SU-DHL-6 (cell line): ENCODE measurements around the gene TBC1D5.

Experiments
- H2AFZ ChIP-seq: fragments of 200-600 bp; sonication (generic); 2 replicates; pipeline ENCODE4 v1.6.1; 2014; ENCODE audit warnings: low read depth, mild to moderate bottlenecking, moderate library complexity, mixed read lengths, antibody characterized with exemption, low read length; ENCODE audit not compliant: severe bottlenecking
- H3F3A ChIP-seq: fragments of 200-600 bp; shearing (Covaris generic); 2 replicates; pipeline ENCODE4 v1.6.0; 2016; ENCODE audit warnings: antibody characterized with exemption, mild to moderate bottlenecking; ENCODE audit not compliant: insufficient read depth
- H3K27ac ChIP-seq: fragments of 200-600 bp; sonication (generic); 2 replicates; pipeline ENCODE4 v1.5.1; 2016; ENCODE audit warnings: low read depth, mild to moderate bottlenecking, low read length, moderate library complexity, mixed read lengths
- H3K27me3 ChIP-seq: fragments of 200-600 bp; sonication (generic), shearing (Covaris generic); 2 replicates; pipeline ENCODE4 v1.6.0; 2014; ENCODE audit warnings: mild to moderate bottlenecking, low read length
- H3K36me3 ChIP-seq: fragments of 200-600 bp; sonication (generic); 2 replicates; pipeline ENCODE4 v1.6.1; 2014; ENCODE audit warnings: mild to moderate bottlenecking, low read length, mixed read lengths
- H3K4me2 ChIP-seq: fragments of 300-600, 200-600 bp; shearing (Covaris generic), sonication (generic); 2 replicates; pipeline ENCODE4 v1.6.0; 2014; ENCODE audit warnings: low read length, low read depth, mild to moderate bottlenecking; ENCODE audit not compliant: poor library complexity, severe bottlenecking
- H3K4me3 ChIP-seq: fragments of 200-600 bp; sonication (generic); 2 replicates; pipeline ENCODE4 v1.5.1; 2014; ENCODE audit warnings: antibody characterized with exemption, low read length, mild to moderate bottlenecking, mixed read lengths; ENCODE audit not compliant: insufficient read depth, poor library complexity, severe bottlenecking
- H3K79me2 ChIP-seq: fragments of 200-600 bp; sonication (generic); 2 replicates; pipeline ENCODE4 v1.6.1; 2014; ENCODE audit warnings: mild to moderate bottlenecking, low read length, moderate library complexity; ENCODE audit not compliant: insufficient read depth
- H3K9ac ChIP-seq: fragments of 200-600 bp; sonication (generic); 2 replicates; pipeline ENCODE4 v1.7.0; 2014; ENCODE audit warnings: mild to moderate bottlenecking, low read length
- H3K9me2 ChIP-seq: fragments of 200-600 bp; sonication (generic); replicated peaks from 2 replicates; pipeline ENCODE4 v1.6.1; 2014; ENCODE audit warnings: low read length; ENCODE audit not compliant: insufficient read depth
- H3K9me3 ChIP-seq: fragments of 200-600 bp; sonication (generic); 2 replicates; pipeline ENCODE4 v1.6.1; 2014; ENCODE audit warnings: low read length, mixed read lengths; ENCODE audit not compliant: insufficient read depth
- H4K20me1 ChIP-seq: fragments of 200-600 bp; sonication (generic); 2 replicates; pipeline ENCODE4 v1.6.1; 2014; ENCODE audit warnings: low read depth, mild to moderate bottlenecking, antibody characterized with exemption, low read length, moderate library complexity, mixed read lengths
- CTCF ChIP-seq: fragments of 200-600 bp; sonication (generic); IDR thresholded peaks from one replicate; pipeline ENCODE4 v1.5.1; 2017; ENCODE audit warnings: antibody characterized with exemption, mild to moderate bottlenecking, low read length, moderate library complexity; ENCODE audit not compliant: insufficient read depth, poor library complexity, severe bottlenecking
- EZH2phosphoT487 ChIP-seq: fragments of 200-600 bp; sonication (generic), shearing (Covaris generic); conservative IDR thresholded peaks from 2 replicates; pipeline ENCODE4 v1.6.1; 2018; ENCODE audit warnings: mild to moderate bottlenecking, antibody characterized with exemption, low read length, moderate library complexity, mixed read lengths

The TBC1D5 gene

DNA sequence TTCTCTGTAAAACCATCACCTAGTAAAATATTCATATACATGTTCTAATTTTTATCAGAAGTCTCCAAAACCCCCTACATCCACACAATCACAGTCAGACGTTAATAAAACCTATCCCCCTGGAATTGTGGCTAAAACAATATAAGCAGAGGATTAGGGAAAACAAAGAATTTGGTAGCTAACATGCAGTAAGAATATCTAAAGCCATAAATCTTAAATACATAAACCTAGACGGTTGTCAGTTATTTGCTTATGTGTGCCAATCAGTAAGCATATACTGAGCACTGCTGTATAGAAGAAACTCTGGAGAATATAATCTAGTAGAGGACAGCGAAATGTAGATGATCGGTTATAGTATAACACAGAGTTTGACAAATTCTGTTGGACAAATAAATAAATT is 232.2 kb downstream of the TBC1D5 start:
- Histone ChIP-seq H3F3A (0 out of 2 replicates have a peak, but pooled peaks cover 3% of the 10 kb centered on the region), H3K36me3 (no peaks in the 10 kb centered on the region), H3K4me2 (no peak overlapping the region), H3K9me3 (no peaks in the 10 kb centered on the region), H3K79me2 (no peaks in the 10 kb centered on the region), H3K27me3 (no peaks in the 10 kb centered on the region), H2AFZ (no peak overlapping the region), H3K27ac (no peak overlapping the region), H3K9me2 (no peaks in the 10 kb centered on the region), H4K20me1 (peaks cover 4% of the 10 kb centered on the region; the same call in 1 of the 2 replicates), H3K9ac (no peak overlapping the region), H3K4me3 (no peak overlapping the region)
- no peak for TF ChIP-seq CTCF
- no peak for TF ChIP-seq EZH2phosphoT487

- no peaks in the 10 kb centered on the region for H3K36me3 ChIP-seq
- H2AFZ ChIP-seq, result no peak overlapping the region
- no peaks in the 10 kb centered on the region for H3K9me3 ChIP-seq
- H3K27me3 ChIP-seq, result no peaks in the 10 kb centered on the region
- H3K9ac ChIP-seq, result no peak overlapping the region
- H3F3A ChIP-seq, result 0 out of 2 replicates have a peak, but pooled peaks cover 3% of the 10 kb centered on the region
- H3K4me2 ChIP-seq, result no peak overlapping the region
- no peaks in the 10 kb centered on the region for H3K79me2 ChIP-seq
- no peaks in the 10 kb centered on the region for H3K9me2 ChIP-seq
- no peak for TF ChIP-seq EZH2phosphoT487
- no peak for TF ChIP-seq CTCF
- no peak overlapping the region for H3K27ac ChIP-seq
- no peak overlapping the region for H3K4me3 ChIP-seq
- no peaks in the 10 kb centered on the region; the same call in 1 of the 2 replicates for H4K20me1 ChIP-seq
These were observed 234.2 kb downstream of the TBC1D5 start for GRCh38 chr3:17508180-17508752.

DNA sequence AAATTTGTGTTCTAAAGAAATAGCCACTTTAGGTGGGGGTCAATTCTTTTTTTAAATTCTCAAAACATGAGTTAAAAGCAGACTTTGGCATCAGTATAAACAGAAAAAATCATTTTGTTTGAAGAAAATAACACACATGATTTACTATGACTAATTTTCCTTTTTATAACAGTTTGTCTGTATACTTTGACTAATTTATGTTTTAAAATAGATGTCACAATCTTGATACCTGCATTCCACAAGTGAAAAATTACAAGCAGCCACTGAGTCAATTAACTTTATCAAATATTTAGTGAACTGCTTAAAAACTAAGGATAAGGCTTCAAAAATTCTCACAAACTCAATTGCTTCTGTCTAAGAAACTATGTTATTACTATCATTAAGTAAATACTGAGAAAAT is 235.0 kb downstream of the TBC1D5 start:
- H3K9ac ChIP-seq, result no peak overlapping the region
- H3K27me3 ChIP-seq, result no peaks in the 10 kb centered on the region
- H3K4me2 ChIP-seq, result no peak overlapping the region
- no peak overlapping the region for H3K4me3 ChIP-seq
- 0 out of 2 replicates have a peak, but pooled peaks cover 3% of the 10 kb centered on the region for H3F3A ChIP-seq
- no peaks in the 10 kb centered on the region for H3K79me2 ChIP-seq
- TF ChIP-seq EZH2phosphoT487 (no peak), CTCF (no peak)
- no peaks in the 10 kb centered on the region for H3K9me2 ChIP-seq
- H3K36me3 ChIP-seq, result no peaks in the 10 kb centered on the region
- H3K9me3 ChIP-seq, result no peaks in the 10 kb centered on the region
- no peaks in the 10 kb centered on the region; the same call in 1 of the 2 replicates for H4K20me1 ChIP-seq
- no peak overlapping the region for H2AFZ ChIP-seq
- no peak overlapping the region for H3K27ac ChIP-seq
